WTC11 (cell line): ENCODE measurements around the gene PPIG. TPM values are rescaled to one million over a fixed set of nuclear protein-coding genes. Genes with fewer than 3 reads are reported as not detected.

Source experiments
- ATAC-seq: fragments of 200-7000 bp; cut with Tn5 transposase; 2 replicates; pipeline ENCODE4 v1.10.0; 2021; ENCODE audit warnings: mild to moderate bottlenecking, moderate library complexity
- CTCF ChIA-PET: fragments of 300-600 bp; sonication (Branson Sonifier 250); formaldehyde crosslinking; loops from one replicate; lab custom pipeline; 2021; ENCODE audit warnings: antibody characterized with exemption; lab: Charles Lee
- POLR2A ChIA-PET: fragments of 350-600 bp; sonication (Branson Sonifier 250); formaldehyde crosslinking; loops from one replicate; lab custom pipeline; 2021; ENCODE audit warnings: antibody characterized with exemption; lab: Charles Lee
- DNase-seq: peaks from one replicate; pipeline ENCODE4 v3.0.0; 2021; ENCODE audit warnings: low spot score
- H3K27ac Mint-ChIP-seq: 2 replicates; pipeline ENCODE4 v1.8.0; 2021; ENCODE audit warnings: mixed read lengths
- H3K27me3 Mint-ChIP-seq: 2 replicates; pipeline ENCODE4 v1.8.0; 2021; ENCODE audit warnings: low read depth, mild to moderate bottlenecking, moderate library complexity, mixed read lengths
- H3K36me3 Mint-ChIP-seq: 2 replicates; pipeline ENCODE4 v1.8.0; 2021; ENCODE audit warnings: mixed read lengths
- H3K4me1 Mint-ChIP-seq: 2 replicates; pipeline ENCODE4 v1.8.0; 2022; ENCODE audit warnings: mixed read lengths
- H3K4me3 Mint-ChIP-seq: 2 replicates; pipeline ENCODE4 v1.8.0; 2021; ENCODE audit warnings: mild to moderate bottlenecking, moderate library complexity, mixed read lengths
- H3K9me3 Mint-ChIP-seq: 2 replicates; pipeline ENCODE4 v1.8.0; 2021; ENCODE audit warnings: mixed read lengths
- AFF4 ChIP-seq: sonication (generic); formaldehyde crosslinking; IDR thresholded peaks from 2 replicates; pipeline ENCODE4 v1.8.1; 2023; ENCODE audit warnings: mild to moderate bottlenecking, missing genetic modification reagents, borderline replicate concordance
- ATF1 ChIP-seq: sonication (generic); formaldehyde crosslinking; IDR thresholded peaks from 2 replicates; pipeline ENCODE4 v1.8.1; 2023; ENCODE audit warnings: mild to moderate bottlenecking, moderate library complexity, missing genetic modification reagents
- ATF2 ChIP-seq: sonication (generic); formaldehyde crosslinking; IDR thresholded peaks from 2 replicates; pipeline ENCODE4 v1.8.1; 2022; ENCODE audit warnings: low read depth, missing genetic modification reagents, borderline replicate concordance
- ATF6 ChIP-seq: sonication (generic); formaldehyde crosslinking; IDR thresholded peaks from 2 replicates; pipeline ENCODE4 v1.8.1; 2023; ENCODE audit warnings: mild to moderate bottlenecking, missing genetic modification reagents
- FOXJ3 ChIP-seq: sonication (generic); formaldehyde crosslinking; IDR thresholded peaks from 2 replicates; pipeline ENCODE4 v1.9.0; 2021; ENCODE audit warnings: missing genetic modification reagents, mild to moderate bottlenecking, borderline replicate concordance
- FOXP1 ChIP-seq: sonication (generic); formaldehyde crosslinking; IDR thresholded peaks from 2 replicates; pipeline ENCODE4 v1.8.0; 2022; ENCODE audit warnings: missing genetic modification reagents, mild to moderate bottlenecking, moderate library complexity, borderline replicate concordance
- IRF2 ChIP-seq: sonication (generic); formaldehyde crosslinking; IDR thresholded peaks from 2 replicates; pipeline ENCODE4 v1.8.0; 2022; ENCODE audit warnings: low read depth, missing genetic modification reagents, borderline replicate concordance
- JAZF1 ChIP-seq: fragments of 250-450 bp; sonication (Bioruptor Pico); IDR thresholded peaks from 2 replicates; pipeline ENCODE4 v1.9.0; 2021; ENCODE audit warnings: moderate library complexity, mild to moderate bottlenecking, inconsistent platforms
- NFATC4 ChIP-seq: fragments of 250-450 bp; sonication (Bioruptor Pico); IDR thresholded peaks from 2 replicates; pipeline ENCODE4 v1.9.0; 2021; ENCODE audit warnings: mild to moderate bottlenecking
- NR3C1 ChIP-seq: sonication (generic); formaldehyde crosslinking; conservative IDR thresholded peaks from 2 replicates; pipeline ENCODE4 v1.8.1; 2023; ENCODE audit warnings: low read depth, mild to moderate bottlenecking, missing genetic modification reagents
- PRRX2 ChIP-seq: fragments of 250-450 bp; sonication (Bioruptor Pico); IDR thresholded peaks from 2 replicates; pipeline ENCODE4 v1.8.0; 2021; ENCODE audit warnings: mild to moderate bottlenecking
- RELA ChIP-seq: sonication (generic); formaldehyde crosslinking; IDR thresholded peaks from 2 replicates; pipeline ENCODE4 v1.8.1; 2022; ENCODE audit warnings: missing genetic modification reagents, mild to moderate bottlenecking, borderline replicate concordance
- SP1 ChIP-seq: sonication (generic); formaldehyde crosslinking; conservative IDR thresholded peaks from 2 replicates; pipeline ENCODE4 v1.8.1; 2022; ENCODE audit warnings: missing genetic modification reagents
- TP53 ChIP-seq: sonication (generic); formaldehyde crosslinking; IDR thresholded peaks from 2 replicates; pipeline ENCODE4 v1.8.1; 2023; ENCODE audit warnings: mild to moderate bottlenecking, missing genetic modification reagents
- ZNF138 ChIP-seq: sonication (generic); formaldehyde crosslinking; conservative IDR thresholded peaks from 2 replicates; pipeline ENCODE4 v1.8.1; 2022; ENCODE audit warnings: mild to moderate bottlenecking, moderate library complexity, missing genetic modification reagents
- ZNF317 ChIP-seq: sonication (generic); formaldehyde crosslinking; IDR thresholded peaks from 2 replicates; pipeline ENCODE4 v1.8.1; 2023; ENCODE audit warnings: low read depth, mild to moderate bottlenecking, moderate library complexity, missing genetic modification reagents, borderline replicate concordance
- total RNA-seq: library from RNA; stranded (reverse); gene quantifications from 3 replicates; pipeline ENCODE4 v1.2.3, GENCODE V29; 2021
- TF ChIP-seq, protein P1 (sequence below): fragments of 250-450 bp; sonication (Bioruptor Pico); IDR thresholded peaks from 2 replicates; pipeline ENCODE4 v1.9.0; 2021; ENCODE audit warnings: mild to moderate bottlenecking, borderline replicate concordance
- TF ChIP-seq, protein P2 (sequence below): sonication (generic); formaldehyde crosslinking; conservative IDR thresholded peaks from 2 replicates; pipeline ENCODE4 v1.8.1; 2022; ENCODE audit warnings: mild to moderate bottlenecking, missing genetic modification reagents

PPIG gene
- total RNA-seq, 1 experiment from 2014 or later, result 77.7 TPM

GRCh38 chr2:169663247-169663646 is 79.1 kb downstream of the PPIG start:
- no peak for DNase-seq
- H3K27ac Mint-ChIP-seq, result no peak overlapping the region
- CTCF ChIA-PET, result no interaction called here
- H3K27me3 Mint-ChIP-seq, result peaks cover 2% of the 10 kb centered on the region; the same call in 1 of the 2 replicates
- H3K36me3 Mint-ChIP-seq, result no peaks in the 10 kb centered on the region
- no peak for ATAC-seq
- H3K9me3 Mint-ChIP-seq, result no peaks in the 10 kb centered on the region
- POLR2A ChIA-PET, result no interaction called here
- no peak for TF ChIP-seq ATF2
- TF ChIP-seq, all 79 proteins: peak for 0
- H3K4me3 Mint-ChIP-seq, result no peak overlapping the region
- no peaks in the 10 kb centered on the region for H3K4me1 Mint-ChIP-seq

GRCh38 chr2:169664600-169664977 is 80.4 kb downstream of the PPIG start:
- H3K9me3 Mint-ChIP-seq, result no peaks in the 10 kb centered on the region
- TF ChIP-seq JAZF1 (CRISPR knock-in tag) (no peak), ZNF317 (no peak), ATF6 (CRISPR knock-in tag) (no peak), FOXJ3 (CRISPR knock-in tag) (no peak), FOXP1 (CRISPR knock-in tag) (no peak), TP53 (CRISPR knock-in tag) (no peak), NR3C1 (CRISPR knock-in tag) (no peak)
- TF ChIP-seq, protein P1, sequence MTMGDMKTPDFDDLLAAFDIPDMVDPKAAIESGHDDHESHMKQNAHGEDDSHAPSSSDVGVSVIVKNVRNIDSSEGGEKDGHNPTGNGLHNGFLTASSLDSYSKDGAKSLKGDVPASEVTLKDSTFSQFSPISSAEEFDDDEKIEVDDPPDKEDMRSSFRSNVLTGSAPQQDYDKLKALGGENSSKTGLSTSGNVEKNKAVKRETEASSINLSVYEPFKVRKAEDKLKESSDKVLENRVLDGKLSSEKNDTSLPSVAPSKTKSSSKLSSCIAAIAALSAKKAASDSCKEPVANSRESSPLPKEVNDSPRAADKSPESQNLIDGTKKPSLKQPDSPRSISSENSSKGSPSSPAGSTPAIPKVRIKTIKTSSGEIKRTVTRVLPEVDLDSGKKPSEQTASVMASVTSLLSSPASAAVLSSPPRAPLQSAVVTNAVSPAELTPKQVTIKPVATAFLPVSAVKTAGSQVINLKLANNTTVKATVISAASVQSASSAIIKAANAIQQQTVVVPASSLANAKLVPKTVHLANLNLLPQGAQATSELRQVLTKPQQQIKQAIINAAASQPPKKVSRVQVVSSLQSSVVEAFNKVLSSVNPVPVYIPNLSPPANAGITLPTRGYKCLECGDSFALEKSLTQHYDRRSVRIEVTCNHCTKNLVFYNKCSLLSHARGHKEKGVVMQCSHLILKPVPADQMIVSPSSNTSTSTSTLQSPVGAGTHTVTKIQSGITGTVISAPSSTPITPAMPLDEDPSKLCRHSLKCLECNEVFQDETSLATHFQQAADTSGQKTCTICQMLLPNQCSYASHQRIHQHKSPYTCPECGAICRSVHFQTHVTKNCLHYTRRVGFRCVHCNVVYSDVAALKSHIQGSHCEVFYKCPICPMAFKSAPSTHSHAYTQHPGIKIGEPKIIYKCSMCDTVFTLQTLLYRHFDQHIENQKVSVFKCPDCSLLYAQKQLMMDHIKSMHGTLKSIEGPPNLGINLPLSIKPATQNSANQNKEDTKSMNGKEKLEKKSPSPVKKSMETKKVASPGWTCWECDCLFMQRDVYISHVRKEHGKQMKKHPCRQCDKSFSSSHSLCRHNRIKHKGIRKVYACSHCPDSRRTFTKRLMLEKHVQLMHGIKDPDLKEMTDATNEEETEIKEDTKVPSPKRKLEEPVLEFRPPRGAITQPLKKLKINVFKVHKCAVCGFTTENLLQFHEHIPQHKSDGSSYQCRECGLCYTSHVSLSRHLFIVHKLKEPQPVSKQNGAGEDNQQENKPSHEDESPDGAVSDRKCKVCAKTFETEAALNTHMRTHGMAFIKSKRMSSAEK (CRISPR knock-in tag), result no peak
- TF ChIP-seq, protein P2, sequence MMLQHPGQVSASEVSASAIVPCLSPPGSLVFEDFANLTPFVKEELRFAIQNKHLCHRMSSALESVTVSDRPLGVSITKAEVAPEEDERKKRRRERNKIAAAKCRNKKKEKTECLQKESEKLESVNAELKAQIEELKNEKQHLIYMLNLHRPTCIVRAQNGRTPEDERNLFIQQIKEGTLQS, result no peak
- CTCF ChIA-PET, result no interaction called here
- no peak overlapping the region for H3K27ac Mint-ChIP-seq
- POLR2A ChIA-PET, result interaction anchor here (0.7 kb wide), 1 partner anchor 91 kb away, joined by 5 read pairs; no protein-coding TSS in a partner anchor
- no peak for DNase-seq
- no peaks in the 10 kb centered on the region for H3K4me1 Mint-ChIP-seq
- peaks cover 2% of the 10 kb centered on the region; the same call in 1 of the 2 replicates for H3K27me3 Mint-ChIP-seq
- ATAC-seq, result no peak
- H3K36me3 Mint-ChIP-seq, result no peaks in the 10 kb centered on the region
- H3K4me3 Mint-ChIP-seq, result no peak overlapping the region

GRCh38 chr2:169664978-169665930 is 81.1 kb downstream of the PPIG start:
- ATAC-seq, result no peak
- DNase-seq, result no peak
- CTCF ChIA-PET, result no interaction called here
- POLR2A ChIA-PET, result interaction anchor here (0.7 kb wide), 1 partner anchor 100 kb away, joined by 3 read pairs; no protein-coding TSS in a partner anchor
- peaks cover 2% of the 10 kb centered on the region; the same call in 1 of the 2 replicates for H3K27me3 Mint-ChIP-seq
- H3K9me3 Mint-ChIP-seq, result no peaks in the 10 kb centered on the region
- no peaks in the 10 kb centered on the region for H3K36me3 Mint-ChIP-seq
- no peak overlapping the region for H3K4me3 Mint-ChIP-seq
- H3K27ac Mint-ChIP-seq, result no peak overlapping the region
- no peaks in the 10 kb centered on the region for H3K4me1 Mint-ChIP-seq
- TF ChIP-seq IRF2 (CRISPR knock-in tag) (no peak), SP1 (CRISPR knock-in tag) (no peak), ZNF138 (CRISPR knock-in tag) (no peak), ATF1 (CRISPR knock-in tag) (no peak), RELA (CRISPR knock-in tag) (no peak), JAZF1 (CRISPR knock-in tag) (no peak), NFATC4 (CRISPR knock-in tag) (no peak), AFF4 (no peak), PRRX2 (no peak)
